Measurements from ENCODE around the gene RICTOR. TPM values are rescaled to one million over a fixed set of nuclear protein-coding genes. Genes with fewer than 3 reads are reported as not detected.

Gene RICTOR
- total and polyA plus RNA-seq, 9 of the 15 experiments (the other 6 are each of a cell fraction or from before 2014, with no cell fraction given): 13.9 to 46.6 (median 22.6) TPM

DNA sequence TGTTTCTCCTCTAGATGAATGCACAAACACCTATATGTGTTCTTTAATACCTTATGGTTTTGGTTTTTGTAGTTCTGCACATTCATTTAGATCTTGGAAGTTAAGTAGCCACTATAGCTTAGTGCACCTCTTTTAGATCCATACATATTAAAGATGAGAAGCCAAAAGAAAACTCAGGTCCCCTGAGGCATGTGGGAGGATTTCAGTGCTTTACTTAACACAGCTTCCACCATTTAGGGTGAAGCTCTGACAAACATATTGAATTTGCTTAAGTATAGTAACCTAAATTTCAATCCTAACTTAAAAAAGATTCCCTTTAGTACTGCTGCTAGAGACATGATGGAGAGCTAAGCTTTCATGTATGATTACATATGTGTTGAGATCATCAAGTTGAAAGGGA lies 25.6 kb upstream of the RICTOR start:
- BruUV-seq (replicated peaks): no TSS peak
- no peaks in the 10 kb centered on the region for H3K9me3 ChIP-seq (replicated peaks; ENCODE audit: control insufficient read depth, insufficient read depth, low read depth, low read length)
- ChIA-PET POLR2A (interaction anchor here (0.6 to 1.3 kb wide), 4 partner anchors 8 to 95 kb away, joined by 3 to 5 read pairs (median 4); no protein-coding TSS in a partner anchor), CTCF (ENCODE audit: low intra/inter-chr PET ratio) (no interaction called here)
- no peak overlapping the region for H3K27ac ChIP-seq (ENCODE audit: extremely low read depth, low read depth, low read length)
- H3K4me1 ChIP-seq (replicated peaks in 1 of 2; ENCODE audit: control insufficient read depth in 2 of 2, insufficient read depth in 2 of 2, low read length in 2 of 2): peaks cover 10 to 28% of the 10 kb centered on the region in 2 experiments
- no peak overlapping the region for H3K4me2 ChIP-seq (ENCODE audit: insufficient read depth, low read length)
- no peaks in the 10 kb centered on the region for H4K20me1 ChIP-seq (replicated peaks; ENCODE audit: control insufficient read depth, insufficient read depth, low read length)
- H3K36me3 ChIP-seq (ENCODE audit: control insufficient read depth, insufficient read depth, low read length): no peaks in the 10 kb centered on the region
- DNase-seq (ENCODE audit: extremely low read depth in 1 of 4, low spot score in 3 of 4) (no peak), FAIRE-seq (no peak), ATAC-seq (no peak)
- H3K79me2 ChIP-seq (ENCODE audit: control insufficient read depth, insufficient read depth, low read length): no peaks in the 10 kb centered on the region
- H3K9me1 ChIP-seq (ENCODE audit: control insufficient read depth, insufficient read depth, low read length): no peaks in the 10 kb centered on the region
- no peak overlapping the region for H3K9ac ChIP-seq (ENCODE audit: insufficient read depth in 1 of 2, low read depth in 2 of 2, low read length in 2 of 2)
- no peaks in the 10 kb centered on the region for H3K27me3 ChIP-seq (ENCODE audit: control insufficient read depth in 2 of 2, insufficient read depth in 2 of 2, low read length in 2 of 2)
- H3K4me3 ChIP-seq: no peak overlapping the region
- H2AFZ ChIP-seq (ENCODE audit: low read depth, low read length): no peak overlapping the region
- intact Hi-C loops (cut with micrococcal nuclease) (no loop called here), in situ Hi-C loops (cut with MboI) (no loop called here)
- TF ChIP-seq SNRNP70 (optimal IDR thresholded peaks at IDR 0.05; ENCODE audit: low read depth, low read length) (no peak), ZNF232 (CRISPR knock-in tag; IDR thresholded peaks at IDR 0.05) (no peak), SLC30A9 (CRISPR knock-in tag; IDR thresholded peaks at IDR 0.05) (no peak), ETS2 (tag; IDR thresholded peaks at IDR 0.05; ENCODE audit: borderline replicate concordance, poor library complexity, severe bottlenecking) (no peak), PHF8 (IDR thresholded peaks at IDR 0.05; ENCODE audit: borderline replicate concordance, low read length) (no peak), TARDBP (IDR thresholded peaks at IDR 0.05) (no peak), ZNF696 (CRISPR knock-in tag; conservative IDR thresholded peaks at IDR 0.05) (no peak), ZBTB7A (IDR thresholded peaks at IDR 0.05; ENCODE audit: borderline replicate concordance, control insufficient read depth, low read depth, low read length) (no peak), CBX8 (IDR thresholded peaks at IDR 0.05; ENCODE audit: borderline replicate concordance, extremely low read depth, low read depth, low read length, poor library complexity, severe bottlenecking) (no peak), HNRNPL (IDR thresholded peaks at IDR 0.05; ENCODE audit: low read depth, low read length) (no peak), HMGN3 (IDR thresholded peaks at IDR 0.05; ENCODE audit: borderline replicate concordance, extremely low read depth, insufficient read length, low read depth, low read length) (no peak), ZNF41 (CRISPR knock-in tag; conservative IDR thresholded peaks at IDR 0.05) (no peak), ZNF583 (CRISPR knock-in tag; IDR thresholded peaks at IDR 0.05) (no peak), ESRRB (CRISPR knock-in tag; IDR thresholded peaks at IDR 0.05; ENCODE audit: borderline replicate concordance) (no peak)
- TF ChIP-seq, protein P1, sequence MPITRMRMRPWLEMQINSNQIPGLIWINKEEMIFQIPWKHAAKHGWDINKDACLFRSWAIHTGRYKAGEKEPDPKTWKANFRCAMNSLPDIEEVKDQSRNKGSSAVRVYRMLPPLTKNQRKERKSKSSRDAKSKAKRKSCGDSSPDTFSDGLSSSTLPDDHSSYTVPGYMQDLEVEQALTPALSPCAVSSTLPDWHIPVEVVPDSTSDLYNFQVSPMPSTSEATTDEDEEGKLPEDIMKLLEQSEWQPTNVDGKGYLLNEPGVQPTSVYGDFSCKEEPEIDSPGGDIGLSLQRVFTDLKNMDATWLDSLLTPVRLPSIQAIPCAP (CRISPR knock-in tag; IDR thresholded peaks at IDR 0.05; ENCODE audit: borderline replicate concordance): no peak
- TF ChIP-seq, protein P2, sequence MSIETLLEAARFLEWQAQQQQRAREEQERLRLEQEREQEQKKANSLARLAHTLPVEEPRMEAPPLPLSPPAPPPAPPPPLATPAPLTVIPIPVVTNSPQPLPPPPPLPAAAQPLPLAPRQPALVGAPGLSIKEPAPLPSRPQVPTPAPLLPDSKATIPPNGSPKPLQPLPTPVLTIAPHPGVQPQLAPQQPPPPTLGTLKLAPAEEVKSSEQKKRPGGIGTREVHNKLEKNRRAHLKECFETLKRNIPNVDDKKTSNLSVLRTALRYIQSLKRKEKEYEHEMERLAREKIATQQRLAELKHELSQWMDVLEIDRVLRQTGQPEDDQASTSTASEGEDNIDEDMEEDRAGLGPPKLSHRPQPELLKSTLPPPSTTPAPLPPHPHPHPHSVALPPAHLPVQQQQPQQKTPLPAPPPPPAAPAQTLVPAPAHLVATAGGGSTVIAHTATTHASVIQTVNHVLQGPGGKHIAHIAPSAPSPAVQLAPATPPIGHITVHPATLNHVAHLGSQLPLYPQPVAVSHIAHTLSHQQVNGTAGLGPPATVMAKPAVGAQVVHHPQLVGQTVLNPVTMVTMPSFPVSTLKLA (conservative IDR thresholded peaks at IDR 0.05): no peak
- TF ChIP-seq, protein P3, sequence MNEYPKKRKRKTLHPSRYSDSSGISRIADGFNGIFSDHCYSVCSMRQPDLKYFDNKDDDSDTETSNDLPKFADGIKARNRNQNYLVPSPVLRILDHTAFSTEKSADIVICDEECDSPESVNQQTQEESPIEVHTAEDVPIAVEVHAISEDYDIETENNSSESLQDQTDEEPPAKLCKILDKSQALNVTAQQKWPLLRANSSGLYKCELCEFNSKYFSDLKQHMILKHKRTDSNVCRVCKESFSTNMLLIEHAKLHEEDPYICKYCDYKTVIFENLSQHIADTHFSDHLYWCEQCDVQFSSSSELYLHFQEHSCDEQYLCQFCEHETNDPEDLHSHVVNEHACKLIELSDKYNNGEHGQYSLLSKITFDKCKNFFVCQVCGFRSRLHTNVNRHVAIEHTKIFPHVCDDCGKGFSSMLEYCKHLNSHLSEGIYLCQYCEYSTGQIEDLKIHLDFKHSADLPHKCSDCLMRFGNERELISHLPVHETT (CRISPR knock-in tag; conservative IDR thresholded peaks at IDR 0.05 in 1 of 2, IDR thresholded peaks at IDR 0.05 in 1 of 2): no peak
- TF ChIP-seq, protein P4, sequence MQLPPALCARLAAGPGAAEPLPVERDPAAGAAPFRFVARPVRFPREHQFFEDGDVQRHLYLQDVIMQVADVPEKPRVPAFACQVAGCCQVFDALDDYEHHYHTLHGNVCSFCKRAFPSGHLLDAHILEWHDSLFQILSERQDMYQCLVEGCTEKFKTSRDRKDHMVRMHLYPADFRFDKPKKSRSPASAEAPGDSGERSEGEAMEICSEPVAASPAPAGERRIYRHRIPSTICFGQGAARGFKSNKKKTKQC (CRISPR knock-in tag; IDR thresholded peaks at IDR 0.05): no peak
